ACHN (cell line): ENCODE measurements around the gene UNC13B.
"Not testable (repeated sequence)": the region's sequence is repeated elsewhere in the genome, so short reads cannot be mapped to it uniquely, and the experiment has no call there.

Experiments
- DNase-seq: peaks from one replicate; pipeline ENCODE4 v3.0.0-alpha.2; 2015
- in situ Hi-C: cut with HindIII; loops from 2 replicates; pipeline ENCODE4 v1.10.0; 2017; ENCODE audit warnings: low sequenced_read_pairs, low pct_ligation_motif_present, low pct_unique_long_range_greater_than_20kb

UNC13B gene

DNA sequence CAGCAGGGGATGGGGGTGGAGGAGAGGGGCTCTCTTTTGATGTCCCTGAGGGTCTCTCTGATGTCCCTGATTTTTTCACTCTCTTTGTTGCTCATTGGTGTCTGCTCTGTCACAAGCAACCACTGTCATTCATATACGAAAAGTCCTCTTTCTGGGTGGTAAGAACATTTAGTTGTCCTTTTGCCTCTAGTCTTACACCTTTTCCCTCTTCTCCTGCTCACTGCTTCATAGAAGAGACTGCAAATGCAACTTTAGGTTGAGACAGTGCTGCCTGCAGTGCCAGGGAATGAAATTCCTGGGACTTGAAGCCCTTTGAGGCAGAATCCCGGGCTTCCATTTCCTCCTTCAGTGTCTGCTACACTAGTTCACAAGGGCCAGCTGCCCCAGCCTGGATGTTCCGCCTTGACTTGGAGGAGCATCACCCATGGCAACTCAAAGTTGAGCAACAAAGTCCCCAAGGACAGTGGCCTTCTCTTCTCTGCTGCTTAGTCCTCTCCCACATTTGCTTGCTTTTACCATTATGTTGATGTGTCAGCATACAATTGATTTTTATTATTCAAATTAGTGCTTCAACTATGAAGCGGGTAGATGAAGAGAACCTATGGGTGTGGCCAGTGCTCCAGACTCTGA is 233.4 kb downstream of the UNC13B start:
- in situ Hi-C loops, result no loop called here

DNA sequence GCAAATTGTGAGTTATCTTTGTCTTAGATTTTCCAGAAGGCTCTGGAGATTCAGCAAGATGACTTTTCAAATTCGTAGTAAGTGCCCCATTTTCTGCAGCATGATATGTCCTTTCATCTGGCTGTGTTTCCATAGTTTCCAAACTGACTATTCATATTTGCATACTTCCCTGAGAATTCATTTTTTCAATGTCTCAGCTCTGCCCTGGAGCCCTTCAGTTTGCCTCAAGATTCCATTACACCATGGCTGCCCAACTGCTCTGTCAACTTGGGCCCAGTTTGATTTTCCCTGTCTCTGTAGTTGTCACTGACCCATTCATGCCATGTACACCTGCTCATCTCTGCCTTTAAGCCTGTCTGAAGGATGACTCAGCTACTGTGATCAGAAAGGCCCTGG is 233.9 kb downstream of the UNC13B start:
- DNase-seq, result no peak
- in situ Hi-C loops, result no loop called here

More for the DNA sequence above, 233.4 kb downstream of the UNC13B start:
- DNase-seq, result no peak

DNA sequence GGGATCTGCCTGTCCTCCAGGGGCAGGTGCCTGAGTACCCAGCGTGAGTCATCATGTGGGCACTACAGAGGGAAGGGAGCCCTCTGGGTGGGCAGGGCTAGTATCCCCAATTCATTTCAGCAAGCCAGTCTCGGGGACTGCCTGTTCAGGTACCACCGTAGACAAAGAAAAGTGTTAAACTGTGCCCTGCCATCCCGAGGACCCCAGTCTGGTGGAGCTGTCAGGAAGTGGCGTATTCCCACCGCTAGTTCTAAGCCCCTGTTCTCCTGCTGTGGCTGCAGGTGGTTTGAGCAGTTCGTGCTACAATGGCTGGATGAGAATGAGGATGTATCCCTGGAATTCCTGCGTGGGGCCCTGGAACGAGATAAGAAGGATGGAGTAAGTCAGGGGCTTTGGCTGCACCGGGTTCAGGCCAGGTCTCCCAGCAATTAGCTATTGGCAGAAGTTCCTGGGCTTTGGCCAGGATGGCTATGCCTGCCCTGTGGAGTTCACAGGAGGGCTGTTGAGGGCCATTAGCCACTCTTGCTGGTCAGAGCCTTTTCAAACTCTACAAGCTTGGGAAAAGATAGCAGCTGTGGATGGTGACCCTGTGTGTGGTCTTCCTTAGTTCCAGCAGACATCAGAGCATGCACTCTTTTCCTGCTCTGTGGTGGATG is 234.9 kb downstream of the UNC13B start:
- no peak for DNase-seq
- in situ Hi-C loops, result no loop called here

DNA sequence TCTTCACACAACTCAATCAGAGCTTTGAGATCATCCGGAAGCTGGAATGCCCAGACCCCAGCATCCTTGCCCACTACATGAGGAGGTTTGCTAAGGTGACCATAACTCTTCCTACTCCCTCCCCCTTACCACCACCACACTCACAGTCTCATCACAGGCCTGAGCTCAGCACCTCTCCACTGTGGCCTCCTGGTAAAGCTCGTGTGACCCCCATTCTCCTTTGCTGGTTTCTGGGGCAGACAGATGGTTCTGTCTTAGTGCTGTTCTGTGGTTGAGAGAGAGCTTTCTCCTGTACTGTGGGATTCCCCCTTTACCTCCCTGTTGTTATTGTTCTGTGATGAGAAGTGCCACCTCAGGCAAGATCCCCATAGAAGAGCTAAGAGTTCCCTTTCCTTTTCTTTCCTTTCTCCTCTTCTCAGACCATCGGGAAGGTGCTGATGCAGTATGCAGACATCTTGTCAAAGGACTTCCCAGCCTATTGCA is 235.4 kb downstream of the UNC13B start:
- no peak for DNase-seq
- in situ Hi-C loops, result no loop called here

DNA sequence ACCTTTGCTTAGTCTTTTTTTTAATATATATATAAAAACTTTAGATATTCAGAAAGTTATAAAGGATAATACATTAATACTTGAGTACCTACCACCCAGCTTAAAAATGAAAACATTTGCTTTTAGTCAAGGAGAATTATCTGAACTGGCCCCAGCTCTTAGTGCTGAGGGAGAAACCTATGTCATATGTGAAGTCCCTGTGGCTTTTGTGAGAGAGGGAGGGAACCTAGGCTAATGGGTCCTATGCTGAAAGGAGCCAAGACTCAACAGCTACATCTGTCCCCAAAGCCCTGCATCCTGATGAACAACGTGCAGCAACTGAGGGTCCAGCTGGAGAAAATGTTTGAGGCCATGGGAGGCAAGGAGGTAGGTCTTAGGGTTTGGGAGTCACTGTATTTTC is 236.1 kb downstream of the UNC13B start:
- in situ Hi-C loops, result no loop called here
- no peak for DNase-seq

DNA sequence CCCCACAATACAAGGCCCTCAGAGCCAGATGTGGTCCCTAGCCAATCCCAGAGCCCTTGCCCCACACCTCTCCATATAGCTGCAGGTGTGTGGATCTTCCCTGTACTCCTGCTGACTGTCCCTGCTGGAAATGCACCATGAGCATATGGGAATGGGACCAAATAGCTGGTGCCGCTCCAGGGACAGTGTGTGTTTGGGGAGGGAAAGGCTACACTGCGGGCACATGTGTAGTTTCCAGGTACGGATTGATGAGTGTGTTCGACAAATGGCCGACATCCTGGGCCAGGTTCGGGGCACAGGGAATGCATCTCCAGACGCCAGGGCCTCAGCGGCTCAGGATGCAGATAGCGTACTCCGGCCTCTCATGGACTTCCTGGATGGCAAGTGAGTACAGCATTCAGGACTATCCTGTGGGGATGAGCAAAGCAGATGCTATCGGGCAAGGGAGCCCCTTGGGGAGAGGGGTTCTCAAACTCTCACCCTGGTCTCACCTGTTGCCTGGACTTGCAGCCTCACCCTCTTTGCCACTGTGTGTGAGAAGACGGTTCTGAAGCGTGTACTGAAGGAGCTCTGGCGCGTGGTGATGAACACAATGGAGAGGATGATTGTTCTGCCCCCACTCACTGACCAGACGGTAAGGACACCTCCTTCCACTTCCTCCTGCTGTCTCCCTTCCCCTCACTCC is 237.0 kb downstream of the UNC13B start:
- DNase-seq, result no peak
- in situ Hi-C loops, result no loop called here

DNA sequence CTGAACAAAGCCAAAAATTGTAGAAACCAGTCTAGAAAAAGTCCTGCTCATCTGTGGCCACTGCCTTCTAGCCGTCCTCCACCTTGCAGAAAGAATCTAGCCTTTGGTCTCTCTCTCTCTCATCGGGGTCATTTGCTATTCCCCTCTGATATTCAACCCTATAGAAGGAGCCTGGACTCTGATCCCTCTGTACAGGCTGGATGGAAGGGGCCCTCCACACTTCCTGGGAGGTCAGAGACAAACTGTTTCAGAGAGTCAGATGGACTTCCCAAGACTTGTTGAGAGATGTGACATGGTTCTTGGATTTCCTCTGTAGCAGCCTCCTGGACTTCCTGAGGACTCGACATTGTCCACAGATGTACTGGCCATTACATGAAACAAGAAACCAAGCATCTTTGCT is 243.1 kb downstream of the UNC13B start:
- in situ Hi-C loops, result no loop called here

DNA sequence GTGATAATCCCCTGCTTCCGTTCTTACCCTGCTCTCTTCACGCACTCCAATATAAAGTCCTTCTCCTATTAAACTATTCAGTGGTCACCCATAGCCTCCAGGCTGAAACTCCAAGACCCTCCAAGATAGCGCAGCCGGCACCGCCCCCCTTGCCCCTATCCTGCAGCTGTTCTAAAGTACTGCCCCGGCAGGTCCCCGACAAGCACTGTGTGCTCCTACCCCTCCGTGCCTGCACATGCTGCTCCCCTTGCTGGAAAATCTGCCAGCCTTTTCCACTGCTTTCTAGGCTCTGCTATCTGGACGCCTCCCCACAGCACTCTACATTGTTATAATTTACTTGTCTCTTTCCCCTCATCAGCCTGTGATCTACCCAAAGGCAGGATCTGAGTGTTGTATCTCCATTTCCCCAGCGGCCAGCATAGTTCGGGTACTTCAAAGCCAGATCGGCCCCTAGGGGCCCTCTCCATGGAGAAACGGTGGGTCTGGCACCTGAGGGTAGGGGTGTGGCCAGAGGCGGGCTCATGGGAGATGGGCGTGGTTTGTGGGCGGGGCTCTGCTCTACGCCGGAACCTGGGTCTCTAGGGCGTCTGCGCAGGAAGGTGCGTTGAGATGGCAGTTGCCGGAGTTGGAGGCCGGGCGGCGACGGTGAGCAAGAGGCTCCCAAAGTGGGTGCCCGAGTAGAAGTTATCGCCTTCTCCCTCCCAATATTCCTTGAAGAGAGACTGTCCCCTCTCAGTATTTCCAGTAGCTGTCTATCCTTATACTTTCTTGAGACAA is 244.6 kb downstream of the UNC13B start:
- DNase-seq, result no peak
- in situ Hi-C loops, result no loop called here

More for the DNA sequence above, 243.1 kb downstream of the UNC13B start:
- DNase-seq, result no peak

DNA sequence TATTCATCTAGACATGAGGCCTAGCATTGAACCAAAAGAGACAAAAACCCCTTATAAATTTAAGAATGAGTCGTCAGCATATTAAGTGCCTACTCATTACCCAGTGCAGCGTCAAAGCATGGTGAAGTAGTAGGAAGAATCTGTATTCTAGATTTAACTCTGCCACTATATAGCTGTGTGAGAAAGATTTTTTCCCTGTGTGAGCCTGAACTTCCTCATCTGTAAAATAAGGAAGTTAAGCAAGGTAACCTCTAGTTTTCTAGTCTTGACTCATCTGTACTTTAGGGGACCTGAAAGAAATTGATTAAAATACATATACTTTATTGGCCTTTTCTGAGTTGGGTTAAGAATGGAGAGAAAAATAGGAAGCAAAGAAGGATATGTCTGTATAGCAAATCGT is 246.0 kb downstream of the UNC13B start:
- in situ Hi-C loops, result no loop called here
- DNase-seq, result no peak

DNA sequence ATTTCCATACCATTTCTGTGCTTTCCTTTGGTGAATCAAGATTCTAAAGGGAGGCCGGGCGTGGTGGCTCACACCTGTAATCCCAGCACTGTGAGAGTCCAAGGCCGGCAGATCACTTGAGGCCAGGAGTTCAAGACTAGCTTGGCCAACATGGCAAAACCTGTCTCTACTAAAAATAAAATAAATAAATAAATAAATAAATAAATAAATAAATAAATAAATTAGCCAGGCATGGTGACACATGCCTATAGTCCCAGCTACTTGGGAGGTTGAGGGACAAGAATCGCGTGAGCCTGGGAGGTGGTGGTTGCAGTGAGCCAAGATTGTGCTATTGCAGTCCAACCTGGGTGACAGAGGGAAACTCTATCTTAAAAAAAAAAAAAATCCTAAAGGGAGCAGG is 247.6 kb downstream of the UNC13B start:
- in situ Hi-C loops, DNase-seq: not testable (repeated sequence)

DNA sequence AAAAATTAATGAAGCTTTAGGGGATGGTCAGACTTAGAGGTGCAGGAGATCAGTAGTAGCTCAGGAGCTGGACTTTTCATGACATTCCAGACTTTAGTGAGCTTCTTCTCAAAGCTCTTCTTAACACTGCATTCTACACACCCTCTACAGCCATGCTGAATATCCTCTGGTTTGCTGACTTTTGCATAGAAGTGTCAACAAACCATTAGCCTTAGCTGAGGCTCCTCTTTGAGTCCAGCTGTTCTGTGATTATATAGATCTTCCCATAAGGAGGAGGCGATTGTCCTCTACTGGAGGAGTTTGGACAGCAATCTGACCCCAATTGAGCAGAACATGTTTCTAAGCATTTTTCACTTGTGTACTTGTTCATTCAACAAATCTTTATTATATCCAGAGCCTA is 253.1 kb downstream of the UNC13B start:
- DNase-seq, result no peak
- in situ Hi-C loops, result no loop called here

DNA sequence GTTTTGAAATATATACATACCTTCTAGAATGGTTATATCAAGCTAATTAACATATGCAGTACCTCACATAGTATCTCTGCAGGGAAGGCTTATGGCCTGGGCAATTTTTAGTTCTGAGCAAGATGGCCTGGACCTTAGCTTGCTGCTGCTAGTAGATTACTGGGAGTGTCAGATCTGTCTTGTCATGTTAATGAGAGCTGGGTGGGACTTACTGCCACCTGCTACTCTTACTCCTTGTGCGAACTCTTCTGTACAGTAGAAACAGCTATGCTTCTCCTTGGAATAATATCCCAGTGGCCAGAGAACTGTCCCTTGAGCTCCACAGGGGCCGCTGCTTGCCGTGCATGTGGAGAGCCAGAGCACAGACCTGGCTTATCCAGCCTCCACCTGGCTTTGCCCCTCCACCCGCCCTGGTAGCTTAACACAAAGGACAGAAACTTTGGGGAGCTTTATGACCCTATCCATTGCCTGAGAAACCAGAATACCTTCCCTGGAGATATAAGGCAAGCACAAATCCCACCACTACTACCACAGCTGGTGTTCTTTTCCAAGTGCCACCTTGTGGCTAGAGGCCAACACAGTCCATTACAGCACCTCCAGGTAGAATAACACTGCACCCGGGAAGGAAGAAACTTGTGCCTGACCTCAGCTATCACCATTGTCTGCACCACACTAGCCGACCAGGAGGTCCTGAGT is 253.7 kb downstream of the UNC13B start:
- in situ Hi-C loops, result no loop called here
- DNase-seq, result no peak

DNA sequence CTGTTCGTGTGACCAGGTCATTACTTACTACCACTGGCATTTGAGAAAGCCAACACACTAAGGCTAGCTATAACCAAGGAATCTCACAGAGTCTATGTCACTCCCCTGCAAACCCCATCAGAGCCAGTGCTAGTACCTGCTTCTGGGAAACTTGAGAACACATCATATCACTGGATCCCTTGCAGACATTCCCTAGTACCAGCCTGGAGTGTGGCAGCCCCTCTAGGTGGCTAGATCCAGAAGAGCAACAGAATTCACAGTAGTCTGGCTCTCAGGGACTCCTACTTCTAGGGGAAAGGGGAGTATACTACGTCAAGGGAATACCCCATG is 254.3 kb downstream of the UNC13B start:
- in situ Hi-C loops, result no loop called here
- DNase-seq, result no peak

DNA sequence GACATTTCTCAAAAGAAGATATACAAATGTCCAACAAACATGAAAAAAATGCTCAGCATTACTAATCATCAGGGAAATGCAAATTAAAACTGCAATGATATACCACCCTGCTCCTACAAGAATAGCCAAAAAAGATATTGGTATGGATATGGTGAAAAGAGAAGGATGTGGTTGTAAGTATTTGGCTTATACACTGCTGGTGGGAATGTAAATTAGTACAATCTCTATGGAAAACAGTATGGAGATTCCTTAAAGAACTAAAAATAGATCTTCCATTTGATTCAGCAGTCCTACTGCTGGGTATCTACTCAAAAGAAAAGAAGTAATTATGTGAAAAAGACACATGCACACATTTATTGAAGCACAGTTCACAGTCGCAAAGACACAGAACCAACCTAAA is 260.5 kb downstream of the UNC13B start:
- in situ Hi-C loops, result no loop called here
- no peak for DNase-seq

DNA sequence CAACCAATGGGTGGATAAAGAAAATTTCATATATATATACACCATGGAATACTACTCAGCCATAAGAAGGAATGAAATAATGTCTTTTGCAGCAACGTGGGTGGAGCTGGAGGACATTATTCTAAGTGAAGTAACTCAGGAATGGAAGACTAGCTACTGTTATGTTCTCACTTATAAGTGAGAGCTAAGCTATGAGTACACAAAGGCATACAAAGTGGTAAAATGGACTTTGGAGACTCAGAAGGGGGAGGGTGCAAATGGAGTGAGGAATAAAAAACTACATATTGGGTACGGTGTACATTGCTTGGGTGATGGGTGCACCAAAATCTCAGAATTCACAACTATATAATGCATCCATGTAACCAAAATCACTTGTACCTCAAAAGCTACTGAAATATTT is 260.9 kb downstream of the UNC13B start:
- in situ Hi-C loops, result no loop called here
- DNase-seq, result no peak

DNA sequence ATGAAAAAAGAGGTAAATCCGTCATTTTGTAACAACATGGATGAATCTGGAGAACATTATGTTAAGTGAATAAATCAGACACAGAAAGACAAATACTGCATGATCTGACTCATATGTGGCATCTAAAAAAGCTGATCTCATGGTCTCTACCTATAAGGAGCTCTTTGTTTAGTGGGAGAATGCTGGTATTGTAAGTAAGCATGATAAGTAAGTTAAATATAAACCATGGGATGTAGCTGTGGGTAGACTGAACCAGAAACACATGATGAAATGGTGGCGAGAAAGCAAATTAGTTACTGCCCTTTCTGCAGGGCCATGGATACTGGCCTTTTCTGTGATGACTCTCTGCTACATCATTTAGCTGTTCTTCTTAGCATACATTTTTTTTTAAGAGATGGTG is 261.7 kb downstream of the UNC13B start:
- no peak for DNase-seq
- in situ Hi-C loops, result no loop called here

DNA sequence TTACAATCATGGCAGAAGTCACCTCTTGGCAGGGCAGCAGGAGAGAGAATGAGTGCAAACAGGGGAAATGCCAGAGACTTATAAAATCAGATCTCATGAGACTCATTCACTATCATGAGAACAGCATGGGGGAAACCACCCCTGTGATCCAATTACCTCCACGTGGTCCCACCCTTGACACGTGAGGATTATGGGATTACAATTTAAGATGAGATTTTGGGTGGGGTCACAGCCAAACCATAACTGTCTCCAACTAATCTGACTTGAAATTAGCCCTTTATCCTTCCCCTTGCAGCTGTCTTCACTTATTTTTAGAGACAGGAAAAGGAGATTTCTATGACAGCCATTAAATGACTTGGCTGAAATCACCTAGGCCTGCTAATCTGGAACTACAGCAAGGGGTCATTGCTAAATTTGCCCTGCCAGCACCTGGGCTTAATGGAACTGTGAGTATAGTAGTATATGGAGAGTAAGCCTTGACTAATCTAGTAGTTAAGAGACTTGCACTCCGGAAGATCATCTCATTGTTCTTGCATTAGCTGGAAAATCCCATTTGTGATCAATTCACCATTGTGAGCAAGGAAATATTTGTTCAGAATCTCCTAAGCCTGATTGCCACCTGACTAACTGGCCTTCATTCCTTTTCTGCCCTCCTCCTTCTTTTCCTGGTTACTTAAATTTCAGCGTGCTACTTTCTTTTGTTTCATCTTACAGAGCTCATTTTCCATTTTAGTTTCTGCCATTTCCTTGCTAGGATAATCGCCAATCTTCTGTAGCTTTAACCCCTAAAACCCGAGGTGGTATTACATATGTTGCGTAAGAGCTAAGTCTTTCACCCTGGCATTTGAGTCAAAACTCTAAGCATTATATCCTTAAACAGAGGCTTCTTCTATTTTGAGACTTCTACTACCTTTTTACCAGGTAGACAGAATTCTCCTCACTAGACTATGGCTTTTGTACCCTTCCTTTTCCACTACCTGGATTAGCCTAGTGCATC is 262.8 kb downstream of the UNC13B start:
- in situ Hi-C loops, result no loop called here
- DNase-seq, result no peak

DNA sequence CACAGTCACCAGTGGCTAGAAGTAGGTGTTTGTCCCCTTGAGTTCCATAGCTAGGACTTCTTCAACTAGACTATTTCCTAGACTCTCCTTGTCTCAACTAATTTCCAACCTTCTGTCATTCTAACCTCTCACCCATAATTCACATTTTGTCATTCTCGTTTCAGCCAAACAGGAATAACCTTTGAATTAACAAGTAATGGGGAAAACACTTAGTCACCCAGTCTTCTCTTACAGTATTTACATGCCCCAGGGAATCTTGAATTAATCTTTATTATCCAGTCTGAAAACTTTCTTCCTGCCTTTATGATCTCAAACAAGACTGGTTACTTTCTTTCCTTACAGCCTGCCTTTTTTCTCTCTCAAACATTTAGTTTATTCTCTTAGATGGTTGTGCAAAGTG is 264.8 kb downstream of the UNC13B start:
- in situ Hi-C loops, result no loop called here
- DNase-seq, result no peak
